UCSD-AML1 (cell line): ENCODE data around the gene ADAMTS6.

Experiments used
- DNase-seq: peaks from one replicate; lab custom pipeline; 2025; ENCODE audit not compliant: unreplicated experiment; lab: John Stamatoyannopoulos, UW

Gene ADAMTS6

DNA sequence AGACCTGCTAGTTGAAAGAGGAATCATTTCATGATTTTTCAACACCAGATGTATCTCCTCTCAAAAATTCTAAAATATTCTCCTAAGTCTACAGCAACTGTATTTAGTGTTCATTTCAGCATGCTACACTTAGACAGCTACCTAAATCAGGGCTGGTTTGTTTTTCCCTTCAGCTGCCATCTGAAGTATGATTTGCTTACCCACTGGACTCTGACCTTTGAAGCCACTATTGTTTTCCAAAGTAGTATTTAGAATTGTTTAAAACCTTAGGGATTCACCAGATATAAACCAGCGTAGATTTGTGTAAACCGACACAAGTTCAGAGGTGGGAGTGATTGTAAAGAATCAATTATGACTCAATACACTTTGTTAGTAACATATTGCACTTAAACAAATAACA, 193.1 kb downstream of the ADAMTS6 start:
- DNase-seq, result no peak

DNA sequence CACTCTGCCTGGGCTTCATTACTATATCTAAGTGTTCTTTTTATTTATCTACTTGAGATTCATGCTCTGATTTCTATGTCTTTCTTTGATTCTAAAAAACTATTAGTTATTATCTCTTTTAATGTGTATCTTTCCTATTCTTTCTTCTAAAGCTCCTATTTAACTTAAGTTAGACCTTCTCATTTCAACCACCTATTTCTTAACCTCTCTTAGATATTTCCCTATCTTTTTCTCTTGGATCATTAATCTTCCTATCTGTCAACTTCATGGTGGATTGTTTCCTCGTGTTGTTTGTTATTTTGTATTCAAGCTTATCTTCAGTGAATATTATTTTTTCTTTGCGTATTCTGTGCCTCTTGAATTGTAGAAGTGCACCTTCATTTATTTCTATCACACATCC, 202.1 kb downstream of the ADAMTS6 start:
- no peak for DNase-seq

DNA sequence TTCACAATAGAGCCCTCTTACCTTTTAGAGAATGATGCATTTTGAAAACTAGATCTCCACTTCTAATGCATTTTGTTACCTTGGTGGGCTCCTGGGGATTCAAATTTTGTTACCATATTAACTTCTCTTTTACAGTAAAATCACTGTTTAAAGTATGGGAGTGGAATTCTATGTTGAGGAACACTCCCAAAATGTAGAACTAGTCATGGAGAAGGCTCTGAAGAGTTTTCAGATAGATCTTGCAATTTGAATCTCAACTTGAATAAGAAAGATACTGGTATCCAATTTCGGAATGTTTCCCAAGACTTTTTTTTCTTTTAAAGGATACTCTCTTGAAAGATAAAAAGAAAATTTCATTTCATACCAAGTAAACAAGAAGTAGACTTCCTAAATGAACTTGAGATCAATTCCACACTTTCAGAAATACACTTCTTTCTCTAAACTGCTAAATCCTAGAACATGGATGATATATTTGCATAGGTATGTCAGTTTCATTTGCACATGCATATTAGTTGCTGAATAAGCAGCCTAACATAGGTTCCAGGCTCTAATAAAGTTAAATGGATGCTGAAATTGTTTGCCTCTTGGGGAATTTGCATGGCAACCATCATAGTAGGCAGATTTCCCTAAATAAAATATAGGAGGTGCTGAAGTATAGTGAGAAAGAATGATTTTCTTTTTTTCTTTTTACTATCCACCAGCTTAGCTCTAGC, 205.4 kb downstream of the ADAMTS6 start:
- no peak for DNase-seq

DNA sequence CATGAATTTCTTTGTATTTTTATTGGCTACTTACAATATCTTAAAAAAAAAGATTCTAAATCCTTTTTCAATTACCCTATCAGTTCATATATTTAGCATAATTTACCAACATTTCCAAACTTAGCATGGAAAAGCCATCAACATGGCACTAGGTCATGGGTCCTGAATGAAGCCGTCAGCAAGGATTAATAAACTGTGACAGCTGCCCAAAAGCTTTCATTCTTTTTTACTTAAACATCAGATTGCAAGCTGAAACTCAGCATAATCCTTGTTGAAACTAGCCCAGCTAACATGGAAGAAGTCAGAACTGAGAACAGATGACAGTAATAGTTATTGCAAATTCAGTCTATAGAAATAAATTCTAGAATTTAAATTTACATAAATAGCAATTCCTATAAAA, 209.8 kb downstream of the ADAMTS6 start:
- DNase-seq, result no peak

DNA sequence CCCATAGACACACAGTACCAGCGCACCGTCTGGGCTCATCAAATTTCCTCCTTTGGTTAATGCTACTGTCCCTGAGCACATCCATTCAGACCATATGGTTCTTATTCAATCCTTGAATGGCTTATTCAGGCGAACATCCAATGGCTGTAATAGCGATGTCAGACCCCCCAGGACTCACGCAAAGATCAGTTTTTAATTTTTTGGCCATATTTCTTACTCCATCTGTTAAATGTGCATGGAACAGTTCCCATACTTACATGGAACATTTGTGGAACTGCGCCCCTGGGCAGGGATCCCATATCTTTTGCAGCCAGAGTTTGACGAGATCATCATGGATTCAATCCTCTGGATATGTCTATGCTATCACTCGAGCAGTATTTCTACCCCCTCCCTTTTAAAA, 213.2 kb downstream of the ADAMTS6 start:
- DNase-seq, result no peak

DNA sequence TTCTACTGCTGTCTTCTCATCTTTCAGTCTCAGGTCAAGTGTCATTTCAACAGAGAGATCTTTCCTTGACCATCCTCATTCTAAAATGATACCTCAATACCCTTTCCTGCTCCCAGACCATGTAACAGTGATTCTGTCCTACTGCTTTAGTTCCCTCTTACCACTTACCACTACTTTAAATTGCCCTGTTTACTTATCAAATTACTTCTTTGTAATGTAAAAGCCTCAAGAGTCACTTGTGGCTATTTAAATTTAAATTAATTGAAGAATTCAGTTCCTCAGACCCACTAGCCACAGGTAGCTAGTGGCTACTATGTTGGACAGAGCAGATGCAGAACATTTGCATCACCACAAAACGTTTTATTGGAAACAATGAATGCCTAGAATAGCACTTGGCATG, 217.3 kb downstream of the ADAMTS6 start:
- DNase-seq, result no peak

DNA sequence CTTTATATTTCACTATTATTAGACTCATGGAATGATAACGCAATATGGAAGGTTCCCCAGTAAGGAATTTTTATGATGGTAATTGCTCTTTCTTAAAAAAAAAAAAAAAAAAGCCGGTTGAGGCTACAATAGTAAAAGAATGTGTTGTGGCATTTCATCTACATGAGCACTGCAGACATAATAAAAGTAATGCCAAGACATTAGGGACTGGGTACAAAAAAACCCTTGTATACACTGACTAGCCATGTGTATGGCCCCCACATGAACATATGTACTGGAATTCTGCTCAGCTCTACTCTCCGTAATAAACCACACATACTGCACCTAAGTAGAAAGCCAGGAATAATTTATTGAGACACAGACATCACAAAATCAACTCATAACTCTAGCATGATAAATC, 218.4 kb downstream of the ADAMTS6 start:
- no peak for DNase-seq

DNA sequence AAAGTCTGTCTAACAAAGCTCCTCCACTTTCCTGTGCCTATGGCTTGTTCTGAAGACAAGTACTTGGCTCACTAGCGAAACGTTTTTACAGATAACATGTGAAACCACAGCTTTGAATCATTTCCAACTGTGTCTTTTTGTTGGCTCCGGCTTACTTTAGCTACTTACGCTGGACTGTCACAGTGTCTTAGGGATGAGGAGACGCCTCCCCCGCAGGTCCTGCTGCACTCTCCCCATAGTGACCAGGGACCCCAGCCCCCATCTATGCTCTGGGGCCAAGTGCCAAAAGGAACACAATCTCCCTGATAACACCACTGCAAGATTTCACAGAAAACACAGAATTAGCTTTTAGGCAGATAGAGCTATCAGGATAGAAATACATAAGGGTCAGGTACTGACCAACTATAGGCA, 219.1 kb downstream of the ADAMTS6 start:
- DNase-seq, result no peak

DNA sequence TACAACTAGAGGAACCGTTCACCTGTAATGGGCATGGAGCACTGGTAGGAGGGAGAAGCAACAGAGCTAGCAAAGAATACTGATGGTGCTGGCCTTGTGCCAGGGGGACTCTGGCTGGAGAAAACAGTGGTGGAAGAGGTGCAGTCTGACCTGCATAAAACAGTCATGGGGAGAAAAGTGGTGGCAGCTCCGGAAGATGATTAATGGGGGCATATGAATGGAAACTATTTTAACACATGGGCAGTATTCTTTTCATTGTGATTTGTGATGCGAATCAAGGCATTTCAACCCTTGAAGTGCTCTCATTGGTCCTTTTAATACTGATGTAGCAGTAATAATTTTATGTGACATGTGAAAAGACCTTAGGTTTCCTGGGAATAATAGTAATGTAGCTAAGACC, 219.6 kb downstream of the ADAMTS6 start:
- no peak for DNase-seq

DNA sequence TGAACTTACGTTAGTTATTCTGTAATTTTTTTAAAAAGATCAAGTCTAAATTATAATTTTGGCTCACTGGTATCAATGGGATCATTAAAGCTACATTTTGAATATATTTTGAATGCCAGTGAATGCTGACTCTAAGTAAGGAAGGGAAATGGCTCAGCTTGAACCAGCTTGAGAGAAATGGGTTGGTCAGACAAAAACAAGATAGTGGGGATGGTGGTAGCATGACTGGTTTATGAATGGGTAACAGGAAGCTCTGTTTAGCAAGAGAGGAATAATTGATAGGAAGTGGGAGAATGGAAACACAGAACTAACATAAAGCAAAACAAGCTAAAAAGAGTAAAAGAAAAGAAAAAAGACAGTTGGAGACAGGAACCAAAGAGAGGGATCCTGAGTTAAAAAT, 220.2 kb downstream of the ADAMTS6 start:
- no peak for DNase-seq

DNA sequence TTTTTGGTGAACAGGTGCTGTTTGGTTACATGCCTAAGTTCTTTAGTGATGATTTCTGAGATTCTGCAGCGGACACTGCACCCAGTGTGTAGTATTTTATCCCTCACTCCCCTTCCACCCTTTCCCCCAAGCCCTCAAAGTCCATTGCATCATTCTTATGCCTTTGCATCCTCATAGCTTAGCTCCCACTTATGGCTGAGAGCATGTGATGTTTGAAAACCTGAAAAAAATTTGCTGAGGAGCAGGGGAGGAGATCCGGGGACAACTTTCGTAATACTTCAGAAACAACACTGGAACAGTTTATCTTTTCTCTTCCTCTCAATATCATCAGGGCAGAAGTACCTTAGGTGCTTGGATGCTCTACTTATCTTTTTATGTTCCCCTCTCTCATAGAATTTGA, 226.4 kb downstream of the ADAMTS6 start:
- no peak for DNase-seq

DNA sequence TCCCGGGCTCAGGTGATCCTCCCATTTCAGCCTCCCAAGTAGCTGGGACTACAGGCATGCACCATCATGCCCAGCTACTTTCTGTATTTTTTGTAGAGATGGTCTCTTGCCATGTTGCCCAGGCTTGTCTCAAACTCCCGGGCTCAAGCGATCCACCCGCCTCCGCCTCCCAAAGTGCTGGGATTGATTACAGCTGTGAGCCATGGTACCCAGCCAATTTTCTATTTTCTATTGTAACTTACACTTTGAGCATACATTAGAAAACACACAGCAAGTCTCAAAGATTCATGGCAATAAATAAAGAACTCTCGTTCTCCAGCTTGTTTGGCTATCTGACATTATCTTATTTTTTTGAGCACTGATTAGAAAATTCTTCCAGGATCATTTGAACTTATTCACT, 228.7 kb downstream of the ADAMTS6 start:
- no peak for DNase-seq

DNA sequence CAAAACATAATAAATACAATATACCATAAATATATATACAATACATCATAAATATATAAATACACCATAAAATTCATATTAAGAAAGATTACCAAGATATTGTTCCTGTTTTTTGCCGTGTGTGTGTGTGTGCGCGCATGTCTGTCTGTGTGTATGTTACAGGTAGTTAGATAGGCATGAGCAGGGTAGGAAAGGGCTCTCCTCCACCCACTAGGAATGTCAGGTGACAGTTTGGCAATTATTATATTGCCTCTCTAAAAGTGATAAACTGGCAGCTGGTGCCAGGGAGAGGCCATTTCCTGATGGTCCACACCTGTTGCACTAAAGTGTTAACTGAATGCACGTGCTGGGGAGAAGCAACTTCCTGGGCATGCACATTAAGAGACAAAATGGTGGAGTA, 232.8 kb downstream of the ADAMTS6 start:
- no peak for DNase-seq

DNA sequence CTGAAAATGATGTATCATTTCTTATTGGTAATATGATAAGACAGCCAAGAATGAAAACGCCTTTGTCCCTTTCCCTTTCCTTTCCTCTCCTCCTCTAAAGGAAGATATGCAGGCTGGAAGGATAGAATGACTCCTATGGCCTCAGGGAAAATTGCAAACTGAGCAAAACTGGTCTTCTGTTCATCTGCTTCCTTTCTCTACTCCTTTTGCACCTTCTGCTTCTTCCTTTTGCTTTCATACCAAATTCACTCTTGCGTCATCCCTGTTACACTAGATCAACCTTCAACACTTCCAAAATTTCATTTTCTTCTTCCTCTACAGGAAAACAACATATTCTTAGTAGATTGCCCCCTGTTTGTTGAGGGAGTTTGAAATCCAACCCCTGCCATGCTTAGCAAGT, 234.1 kb downstream of the ADAMTS6 start:
- no peak for DNase-seq

DNA sequence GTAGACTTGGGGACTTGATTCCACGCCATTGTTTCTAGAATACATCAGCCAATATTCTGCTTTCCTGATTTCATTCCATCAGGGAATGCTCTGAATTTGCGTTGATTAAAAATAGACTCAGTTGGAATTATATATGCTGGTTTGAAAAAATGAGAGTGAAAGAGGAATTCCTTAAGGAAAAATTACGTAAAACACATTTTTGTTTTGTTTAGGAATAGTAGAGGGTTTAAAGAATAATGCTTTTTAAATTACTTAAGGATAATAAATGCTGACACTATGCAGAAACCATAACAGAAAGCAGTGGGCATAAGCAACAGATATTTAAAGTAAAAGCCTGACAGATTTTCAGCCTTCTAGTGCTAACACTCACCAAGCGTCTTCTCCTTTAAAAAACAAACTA, 235.0 kb downstream of the ADAMTS6 start:
- no peak for DNase-seq

DNA sequence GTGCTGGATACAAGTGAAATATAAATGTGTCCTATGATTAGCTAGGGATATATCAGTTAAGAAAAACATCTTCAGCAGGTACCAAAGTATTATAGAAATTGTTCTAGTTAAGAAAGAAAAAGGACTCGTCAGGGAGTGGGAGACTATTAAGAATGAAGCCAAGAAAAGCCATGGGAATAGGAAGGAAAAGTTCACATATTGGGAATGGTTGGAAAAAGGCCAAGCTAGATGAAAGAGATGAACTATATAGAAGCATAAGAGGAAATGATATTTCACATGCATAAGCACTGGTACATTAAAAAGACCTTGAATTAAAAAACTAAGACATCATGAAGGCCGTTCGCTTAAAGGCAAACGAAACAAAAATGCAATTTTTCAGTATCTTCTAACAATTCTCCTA, 237.7 kb downstream of the ADAMTS6 start:
- DNase-seq, result no peak

DNA sequence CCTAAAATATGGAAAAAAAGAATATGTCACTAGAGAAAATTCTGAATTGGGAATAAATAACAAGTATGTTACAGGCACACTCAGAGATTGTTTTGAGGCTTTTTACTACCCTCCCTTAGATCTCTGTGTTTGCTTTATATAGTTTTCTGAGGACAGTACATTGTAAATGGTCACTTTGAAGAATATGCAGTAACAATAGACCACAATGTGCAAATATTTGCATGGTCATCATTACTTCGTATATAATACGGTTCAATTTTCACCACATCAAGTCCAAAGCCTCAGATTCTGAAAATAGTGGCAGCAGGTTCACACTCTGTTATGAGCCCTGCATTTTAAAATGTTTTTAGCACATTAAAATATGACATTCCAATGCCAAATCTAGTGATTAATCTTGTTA, 238.6 kb downstream of the ADAMTS6 start:
- DNase-seq, result no peak

DNA sequence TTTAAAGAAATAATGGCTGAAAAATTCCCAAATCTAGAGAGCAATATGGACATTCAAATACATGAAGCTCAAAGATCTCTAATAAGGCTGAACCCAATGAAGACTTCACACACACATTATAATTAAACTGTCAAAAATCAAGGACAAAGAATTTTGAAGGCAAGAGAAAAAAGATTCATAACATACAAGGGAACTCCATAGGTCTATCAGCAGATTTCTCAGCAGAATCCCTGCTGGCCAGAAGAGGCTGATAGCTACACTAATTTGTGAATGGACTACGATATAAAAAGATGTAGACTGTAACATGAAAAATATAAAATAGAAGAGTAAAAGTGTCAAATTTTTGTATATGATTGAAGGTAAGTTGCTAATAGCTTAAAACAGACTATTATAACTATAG, 251.9 kb downstream of the ADAMTS6 start:
- no peak for DNase-seq

DNA sequence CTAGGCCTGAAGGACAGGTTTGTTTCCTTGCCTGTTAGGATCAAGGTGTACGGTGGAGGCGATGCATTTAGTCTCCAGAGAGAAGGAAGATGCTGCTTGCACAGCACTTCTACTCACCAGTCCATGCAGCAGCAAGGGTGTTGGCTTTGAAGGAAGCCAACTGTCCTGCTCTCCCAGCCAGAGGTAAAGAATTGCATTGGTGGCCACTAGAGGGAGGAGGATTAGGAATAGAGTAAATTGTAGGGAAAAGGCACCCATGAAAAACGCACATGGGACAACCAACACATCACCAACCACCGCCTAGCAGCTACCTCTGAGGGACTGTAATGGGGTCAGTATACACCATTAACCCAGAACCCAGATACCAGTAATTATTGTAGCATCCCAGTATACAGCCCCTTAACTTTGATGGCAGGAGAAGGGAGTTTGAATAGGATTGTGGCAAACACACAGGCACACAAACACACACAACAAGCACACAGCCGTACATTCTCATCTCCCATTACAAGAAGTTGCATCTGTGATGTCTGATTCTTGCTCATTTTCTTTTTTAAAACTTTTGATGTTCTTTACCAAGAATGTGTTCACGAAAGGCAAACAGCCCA, 267.7 kb downstream of the ADAMTS6 start:
- DNase-seq, result no peak

DNA sequence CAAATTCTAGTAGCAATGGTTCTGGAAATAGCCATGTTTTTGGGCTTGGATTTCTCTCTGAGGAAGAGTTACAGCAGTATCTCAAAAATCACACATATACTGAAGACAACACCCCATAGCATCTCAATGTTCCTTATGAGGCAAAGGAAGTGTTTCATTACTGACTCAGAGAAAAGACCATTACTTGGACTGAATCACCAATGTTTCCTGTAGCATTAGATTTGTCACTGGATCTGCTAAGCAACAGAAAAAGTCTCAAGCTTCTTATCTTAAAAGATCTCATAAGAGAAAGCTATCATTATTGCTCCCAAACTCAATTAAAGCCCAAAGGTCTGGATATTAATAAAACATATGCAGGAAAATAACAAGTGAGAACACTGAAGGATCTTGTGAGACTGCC, 272.4 kb downstream of the ADAMTS6 start:
- no peak for DNase-seq

DNA sequence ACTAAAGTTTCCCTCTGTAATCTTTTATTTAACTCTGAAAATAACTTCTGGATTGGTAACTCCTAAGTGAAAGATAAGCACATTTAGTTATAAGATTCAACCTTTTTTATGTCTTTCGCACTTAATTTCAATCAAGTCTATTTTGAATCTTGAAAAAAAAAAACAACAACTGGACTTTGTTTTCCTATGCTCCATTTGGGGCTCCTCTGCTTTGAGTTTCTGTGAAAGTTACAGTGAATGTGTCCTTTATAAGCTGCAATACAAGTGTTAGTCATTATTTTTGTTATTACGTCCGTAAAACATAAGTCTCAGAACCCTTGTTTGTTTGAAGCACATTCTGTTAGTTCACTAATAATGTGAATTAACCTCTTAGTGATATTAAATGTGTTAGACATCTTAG, 276.8 kb downstream of the ADAMTS6 start:
- no peak for DNase-seq

DNA sequence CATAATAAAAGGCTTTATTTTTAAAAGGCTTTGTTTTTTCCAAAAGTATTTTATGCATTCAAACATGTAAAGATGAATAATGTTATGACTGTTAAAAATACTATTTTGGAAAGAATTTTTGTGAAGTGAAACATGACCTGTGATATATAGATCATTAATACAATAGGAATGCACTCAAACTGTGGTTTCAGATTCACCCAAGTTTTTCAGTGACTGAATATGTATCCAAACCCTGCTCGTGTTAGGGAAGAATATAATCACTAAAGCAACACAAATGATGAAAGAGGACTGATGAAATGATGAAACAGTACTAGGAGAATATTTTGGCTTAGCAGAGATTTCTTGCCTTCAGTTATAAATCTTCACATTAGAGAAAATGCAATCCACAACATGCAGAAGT, 278.0 kb downstream of the ADAMTS6 start:
- no peak for DNase-seq

DNA sequence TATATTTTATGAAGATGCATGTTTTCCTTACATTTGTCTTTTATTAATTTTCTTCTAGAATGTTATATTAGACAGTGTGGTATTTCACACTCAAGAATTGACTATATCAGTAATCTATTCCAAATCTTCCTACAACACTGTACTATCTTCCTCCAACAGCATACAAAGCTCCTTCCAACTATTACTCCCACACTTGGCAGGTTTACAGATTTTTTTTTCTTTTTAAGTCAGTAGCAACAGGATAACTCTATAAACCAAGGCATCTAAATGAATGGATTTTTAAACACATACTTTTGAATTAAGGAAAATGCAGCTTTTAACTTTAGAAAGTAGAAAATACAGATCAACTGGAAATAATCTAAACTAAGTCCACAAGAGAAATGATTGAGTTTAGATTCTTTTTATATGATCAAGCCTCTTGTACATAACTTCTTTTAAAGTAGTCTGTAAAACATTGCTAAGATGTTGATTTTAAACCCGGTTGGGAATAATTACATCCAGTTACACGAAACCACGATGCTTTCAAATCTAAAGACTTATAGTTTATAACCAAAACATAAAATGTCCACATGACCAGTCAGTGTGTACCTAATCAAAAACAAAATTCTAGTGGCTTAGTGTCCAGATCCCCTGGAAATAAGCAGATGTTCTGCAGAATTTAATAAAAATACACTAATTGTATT, 281.6 kb downstream of the ADAMTS6 start:
- DNase-seq, result no peak
